Measurements from ENCODE around the gene NTRK3.

NTRK3 gene

GRCh38 chr15:88233921-88234320, 22.6 kb downstream of the NTRK3 start:
- Histone ChIP-seq H3F3A (ENCODE audit: low read depth) (no peaks in the 10 kb centered on the region), H3K4me2 (ENCODE audit: low read depth, low read length, poor library complexity, severe bottlenecking) (no peak overlapping the region), H3K36me3 (ENCODE audit: insufficient read depth, low read length) (no peaks in the 10 kb centered on the region), H3K27me3 (ENCODE audit: insufficient read depth, low read length, poor library complexity, severe bottlenecking) (no peaks in the 10 kb centered on the region), H3K4me1 (ENCODE audit: insufficient read depth, low read length, poor library complexity, severe bottlenecking) (no peaks in the 10 kb centered on the region), H3K79me2 (ENCODE audit: insufficient read depth, low read length) (no peaks in the 10 kb centered on the region), H3K9me2 (replicated peaks; ENCODE audit: low read depth, low read length) (no peaks in the 10 kb centered on the region), H4K20me1 (ENCODE audit: insufficient read depth, low read length, poor library complexity, severe bottlenecking) (no peaks in the 10 kb centered on the region), H3K4me3 (ENCODE audit: low read length, poor library complexity, severe bottlenecking) (no peak overlapping the region), H3K9me3 (ENCODE audit: insufficient read depth, low read depth, low read length) (no peaks in the 10 kb centered on the region), H3K9ac (ENCODE audit: low read depth, low read length, poor library complexity, severe bottlenecking) (no peak overlapping the region), H2AFZ (ENCODE audit: low read length) (no peak overlapping the region)
- TF ChIP-seq EZH2phosphoT487 (IDR thresholded peaks at IDR 0.05; ENCODE audit: borderline replicate concordance) (no peak), CTCF (conservative IDR thresholded peaks at IDR 0.05; ENCODE audit: low read length) (no peak)

GRCh38 chr15:88232771-88233201, 23.8 kb downstream of the NTRK3 start:
- Histone ChIP-seq H3K4me1 (ENCODE audit: insufficient read depth, low read length, poor library complexity, severe bottlenecking) (no peaks in the 10 kb centered on the region), H4K20me1 (ENCODE audit: insufficient read depth, low read length, poor library complexity, severe bottlenecking) (no peaks in the 10 kb centered on the region), H3K4me2 (ENCODE audit: low read depth, low read length, poor library complexity, severe bottlenecking) (no peak overlapping the region)

DNA sequence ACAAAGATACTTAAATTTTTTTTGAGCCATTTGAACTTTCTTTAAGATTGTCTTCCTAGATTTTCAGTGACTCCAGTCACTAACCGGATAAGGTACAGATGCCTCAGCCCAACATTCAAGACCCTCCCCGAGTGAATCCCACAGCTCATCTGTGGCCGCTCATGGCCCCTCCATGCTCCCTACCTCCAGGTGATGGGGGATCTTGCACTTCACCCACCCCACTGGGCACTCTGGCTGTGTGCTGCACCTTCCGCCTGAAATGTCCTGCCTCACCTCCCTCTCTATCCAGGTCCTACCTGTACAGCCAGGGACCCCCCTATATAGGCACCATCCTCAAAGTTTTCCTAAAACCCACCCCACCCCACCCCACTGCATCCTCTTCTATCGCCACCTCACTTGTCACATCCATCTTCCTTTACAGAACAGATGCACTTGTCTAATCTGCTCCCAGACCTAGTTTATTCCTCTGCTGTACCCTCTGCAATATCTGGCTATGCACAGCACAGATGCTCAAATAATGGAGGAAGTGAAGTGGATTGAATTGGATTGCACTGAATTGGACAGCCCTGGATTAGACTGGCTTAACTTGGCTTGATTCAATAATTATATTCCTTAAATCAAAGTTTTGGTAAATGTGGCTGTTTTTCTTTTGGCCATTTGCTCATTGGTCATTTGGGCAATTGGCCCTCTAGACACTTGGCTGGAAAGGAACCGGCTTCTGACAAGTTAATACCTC, 24.5 kb downstream of the NTRK3 start:
- no peaks in the 10 kb centered on the region for H3K9me2 ChIP-seq (replicated peaks; ENCODE audit: low read depth, low read length)
- H3K27me3 ChIP-seq (ENCODE audit: insufficient read depth, low read length, poor library complexity, severe bottlenecking) = no peaks in the 10 kb centered on the region
- H3K9ac ChIP-seq (ENCODE audit: low read depth, low read length, poor library complexity, severe bottlenecking) = no peak overlapping the region
- no peak overlapping the region for H2AFZ ChIP-seq (ENCODE audit: low read length)
- H3K79me2 ChIP-seq (ENCODE audit: insufficient read depth, low read length) = no peaks in the 10 kb centered on the region
- no peaks in the 10 kb centered on the region for H4K20me1 ChIP-seq (ENCODE audit: insufficient read depth, low read length, poor library complexity, severe bottlenecking)
- no peaks in the 10 kb centered on the region for H3F3A ChIP-seq (ENCODE audit: low read depth)
- H3K4me1 ChIP-seq (ENCODE audit: insufficient read depth, low read length, poor library complexity, severe bottlenecking) = no peaks in the 10 kb centered on the region
- no peaks in the 10 kb centered on the region for H3K9me3 ChIP-seq (ENCODE audit: insufficient read depth, low read depth, low read length)
- H3K4me3 ChIP-seq (ENCODE audit: low read length, poor library complexity, severe bottlenecking) = no peak overlapping the region
- no peak overlapping the region for H3K4me2 ChIP-seq (ENCODE audit: low read depth, low read length, poor library complexity, severe bottlenecking)
- no peaks in the 10 kb centered on the region for H3K36me3 ChIP-seq (ENCODE audit: insufficient read depth, low read length)
- TF ChIP-seq CTCF (conservative IDR thresholded peaks at IDR 0.05; ENCODE audit: low read length) = no peak
- TF ChIP-seq EZH2phosphoT487 (IDR thresholded peaks at IDR 0.05; ENCODE audit: borderline replicate concordance) = no peak

More at GRCh38 chr15:88232771-88233201, 23.8 kb downstream of the NTRK3 start:
- Histone ChIP-seq H3K4me3 (ENCODE audit: low read length, poor library complexity, severe bottlenecking) (no peak overlapping the region), H3K79me2 (ENCODE audit: insufficient read depth, low read length) (no peaks in the 10 kb centered on the region), H2AFZ (ENCODE audit: low read length) (no peak overlapping the region), H3K27me3 (ENCODE audit: insufficient read depth, low read length, poor library complexity, severe bottlenecking) (no peaks in the 10 kb centered on the region), H3F3A (ENCODE audit: low read depth) (no peaks in the 10 kb centered on the region), H3K9me2 (replicated peaks; ENCODE audit: low read depth, low read length) (no peaks in the 10 kb centered on the region), H3K9ac (ENCODE audit: low read depth, low read length, poor library complexity, severe bottlenecking) (no peak overlapping the region), H3K36me3 (ENCODE audit: insufficient read depth, low read length) (no peaks in the 10 kb centered on the region), H3K9me3 (ENCODE audit: insufficient read depth, low read depth, low read length) (no peaks in the 10 kb centered on the region)
- no peak for TF ChIP-seq EZH2phosphoT487 (IDR thresholded peaks at IDR 0.05; ENCODE audit: borderline replicate concordance)
- TF ChIP-seq CTCF (conservative IDR thresholded peaks at IDR 0.05; ENCODE audit: low read length) = no peak

All from Loucy (cell line).